H9 (cell line): ENCODE data around the gene NEURL1B. TPM values are rescaled to one million over a fixed set of nuclear protein-coding genes. Genes with fewer than 3 reads are reported as not detected.

Experiments used
- DNase-seq: peaks from one replicate; pipeline ENCODE4 v3.0.0-alpha.2; 2017
- H2AFZ ChIP-seq: one replicate; pipeline ENCODE4 v1.6.1; 2013; ENCODE audit warnings: mild to moderate bottlenecking, low read length, control low read depth, moderate library complexity
- H2AK5ac ChIP-seq: 2 replicates; pipeline ENCODE4 v1.6.1; 2013; ENCODE audit warnings: low read length, control low read depth, mixed read lengths; ENCODE audit not compliant: insufficient read length
- H2BK120ac ChIP-seq: one replicate; pipeline ENCODE4 v1.6.1; 2013; ENCODE audit warnings: low read depth, mild to moderate bottlenecking, low read length, control low read depth, inconsistent platforms; ENCODE audit not compliant: poor library complexity, severe bottlenecking
- H2BK12ac ChIP-seq: 2 replicates; pipeline ENCODE4 v1.6.1; 2013; ENCODE audit warnings: low read length, control low read depth, mixed read lengths, low read depth; ENCODE audit not compliant: insufficient read length
- H2BK15ac ChIP-seq: 2 replicates; pipeline ENCODE4 v1.6.1; 2013; ENCODE audit warnings: low read depth, low read length, control low read depth
- H2BK20ac ChIP-seq: one replicate; pipeline ENCODE4 v1.6.1; 2013; ENCODE audit warnings: low read depth, mild to moderate bottlenecking, low read length, control low read depth, inconsistent platforms; ENCODE audit not compliant: poor library complexity, severe bottlenecking
- H2BK5ac ChIP-seq: 2 replicates; pipeline ENCODE4 v1.6.1; 2013; ENCODE audit warnings: low read length, control low read depth, mixed read lengths; ENCODE audit not compliant: insufficient read length
- H3K14ac ChIP-seq: 2 replicates; pipeline ENCODE4 v1.6.1; 2013; ENCODE audit warnings: low read length, control low read depth; ENCODE audit not compliant: insufficient read depth
- H3K18ac ChIP-seq: 2 replicates; pipeline ENCODE4 v1.6.1; 2013; ENCODE audit warnings: low read depth, mild to moderate bottlenecking, mixed read lengths, low read length, control low read depth; ENCODE audit not compliant: insufficient read length
- H3K23ac ChIP-seq: 2 replicates; pipeline ENCODE4 v1.6.1; 2013; ENCODE audit warnings: low read length, control low read depth, mixed read lengths, low read depth; ENCODE audit not compliant: insufficient read length
- H3K23me2 ChIP-seq: 2 replicates; pipeline ENCODE4 v1.6.1; 2013; ENCODE audit warnings: low read depth, mild to moderate bottlenecking, mixed read lengths, low read length, control low read depth; ENCODE audit not compliant: insufficient read length, poor library complexity, severe bottlenecking
- H3K27ac ChIP-seq: 2 replicates; pipeline ENCODE4 v1.5.1; 2013; ENCODE audit warnings: low read length, control low read depth, mixed read lengths, low read depth; ENCODE audit not compliant: insufficient read length
- H3K27me3 ChIP-seq: 2 replicates; pipeline ENCODE4 v1.6.1; 2013; ENCODE audit warnings: low read length, control low read depth, inconsistent platforms; ENCODE audit not compliant: insufficient read depth
- H3K4ac ChIP-seq: 2 replicates; pipeline ENCODE4 v1.6.1; 2013; ENCODE audit warnings: low read depth, mild to moderate bottlenecking, control low read depth, inconsistent platforms, low read length, moderate library complexity
- H3K4me1 ChIP-seq: 2 replicates; pipeline ENCODE4 v1.6.1; 2013; ENCODE audit warnings: low read length, control low read depth, inconsistent platforms; ENCODE audit not compliant: insufficient read depth
- H3K4me2 ChIP-seq: 2 replicates; pipeline ENCODE4 v1.6.1; 2013; ENCODE audit warnings: low read length, control low read depth, mixed read lengths; ENCODE audit not compliant: insufficient read length, insufficient read depth
- H3K56ac ChIP-seq: 2 replicates; pipeline ENCODE4 v1.6.1; 2013; ENCODE audit warnings: low read depth, mild to moderate bottlenecking, mixed read lengths, low read length, control low read depth; ENCODE audit not compliant: insufficient read length
- H3K79me1 ChIP-seq: 2 replicates; pipeline ENCODE4 v1.6.1; 2013; ENCODE audit warnings: low read depth, mild to moderate bottlenecking, moderate library complexity, low read length, control low read depth, inconsistent platforms; ENCODE audit not compliant: insufficient read depth, poor library complexity, severe bottlenecking
- H3K79me2 ChIP-seq: 2 replicates; pipeline ENCODE4 v1.6.1; 2013; ENCODE audit warnings: low read length, control low read depth, inconsistent platforms; ENCODE audit not compliant: insufficient read depth
- H3K9ac ChIP-seq: 2 replicates; pipeline ENCODE4 v1.6.1; 2013; ENCODE audit warnings: low read length, control low read depth, mixed read lengths; ENCODE audit not compliant: insufficient read length; ENCODE audit errors: extremely low read depth
- H3K9me3 ChIP-seq: one replicate; pipeline ENCODE4 v1.6.1; 2013; ENCODE audit warnings: low read depth, low read length, inconsistent platforms; ENCODE audit not compliant: control insufficient read depth
- H3T11ph ChIP-seq: one replicate; pipeline ENCODE4 v1.6.1; 2013; ENCODE audit warnings: mild to moderate bottlenecking, low read length, control low read depth, inconsistent platforms
- H4K20me1 ChIP-seq: one replicate; pipeline ENCODE4 v1.6.1; 2013; ENCODE audit not compliant: control insufficient read depth, insufficient read length, insufficient read depth
- H4K5ac ChIP-seq: 2 replicates; pipeline ENCODE4 v1.6.1; 2013; ENCODE audit warnings: low read depth, mild to moderate bottlenecking, mixed read lengths, low read length, control low read depth; ENCODE audit not compliant: insufficient read length
- H4K8ac ChIP-seq: replicated peaks from 2 replicates; pipeline ENCODE4 v1.6.1; 2013; ENCODE audit warnings: low read length, control low read depth, mixed read lengths, low read depth; ENCODE audit not compliant: insufficient read length
- H4K91ac ChIP-seq: 2 replicates; pipeline ENCODE4 v1.6.1; 2013; ENCODE audit warnings: low read depth, mild to moderate bottlenecking, moderate library complexity, mixed read lengths, low read length, control low read depth; ENCODE audit not compliant: insufficient read length
- H3K27ac Mint-ChIP-seq, 3 experiments: 2 replicates in 2 of 3; 3 replicates in 1 of 3; pipeline ENCODE4 v1.8.0; 2020 to 2021; ENCODE audit warnings: mixed read lengths in 3 of 3, mild to moderate bottlenecking in 1 of 3, moderate library complexity in 1 of 3
- H3K27me3 Mint-ChIP-seq: 2 replicates; pipeline ENCODE4 v1.8.0; 2021; ENCODE audit warnings: low read depth, mild to moderate bottlenecking, moderate library complexity, mixed read lengths
- H3K36me3 Mint-ChIP-seq, 3 experiments: 2 replicates in 2 of 3; 3 replicates in 1 of 3; pipeline ENCODE4 v1.8.0; 2020 to 2021; ENCODE audit warnings: low read depth in 3 of 3, mixed read lengths in 3 of 3; ENCODE audit not compliant: insufficient read depth in 1 of 3
- H3K4me1 Mint-ChIP-seq, 2 experiments: 2 replicates each; pipeline ENCODE4 v1.8.0; 2020; ENCODE audit warnings: mixed read lengths in 2 of 2
- H3K4me3 Mint-ChIP-seq, 2 experiments: 2 replicates in 1 of 2; 3 replicates in 1 of 2; pipeline ENCODE4 v1.8.0; 2020 to 2021; ENCODE audit warnings: mild to moderate bottlenecking in 2 of 2, mixed read lengths in 2 of 2, moderate library complexity in 1 of 2
- H3K9me3 Mint-ChIP-seq, 2 experiments: 2 replicates in 1 of 2; 3 replicates in 1 of 2; pipeline ENCODE4 v1.8.0; 2020; ENCODE audit warnings: mild to moderate bottlenecking in 2 of 2, mixed read lengths in 2 of 2, moderate library complexity in 1 of 2
- WGBS: extraction: QIAGEN DNeasy Blood & Tissue Kit; methylation state at CpG from one replicate; pipeline ENCODE4 v1.1.7; 2013; ENCODE audit warnings: missing lambda C conversion rate, low lambda C conversion rate, mixed read lengths; ENCODE audit not compliant: insufficient read length; ENCODE audit errors: extremely low coverage; 5-methylcytosine and 5-hydroxymethylcytosine counted together
- total RNA-seq: library from RNA; stranded (reverse); gene quantifications from 2 replicates; pipeline ENCODE4 v1.2.1, GENCODE V29; 2021
- TF ChIP-seq, protein P1 (sequence below): fragments of 200-600 bp; sonication (generic); conservative IDR thresholded peaks from 3 replicates; pipeline ENCODE4 v1.8.0; 2021; ENCODE audit warnings: antibody characterized with exemption, mild to moderate bottlenecking

NEURL1B gene
- total RNA-seq, 1 experiment from 2014 or later: 3.6 TPM

DNA sequence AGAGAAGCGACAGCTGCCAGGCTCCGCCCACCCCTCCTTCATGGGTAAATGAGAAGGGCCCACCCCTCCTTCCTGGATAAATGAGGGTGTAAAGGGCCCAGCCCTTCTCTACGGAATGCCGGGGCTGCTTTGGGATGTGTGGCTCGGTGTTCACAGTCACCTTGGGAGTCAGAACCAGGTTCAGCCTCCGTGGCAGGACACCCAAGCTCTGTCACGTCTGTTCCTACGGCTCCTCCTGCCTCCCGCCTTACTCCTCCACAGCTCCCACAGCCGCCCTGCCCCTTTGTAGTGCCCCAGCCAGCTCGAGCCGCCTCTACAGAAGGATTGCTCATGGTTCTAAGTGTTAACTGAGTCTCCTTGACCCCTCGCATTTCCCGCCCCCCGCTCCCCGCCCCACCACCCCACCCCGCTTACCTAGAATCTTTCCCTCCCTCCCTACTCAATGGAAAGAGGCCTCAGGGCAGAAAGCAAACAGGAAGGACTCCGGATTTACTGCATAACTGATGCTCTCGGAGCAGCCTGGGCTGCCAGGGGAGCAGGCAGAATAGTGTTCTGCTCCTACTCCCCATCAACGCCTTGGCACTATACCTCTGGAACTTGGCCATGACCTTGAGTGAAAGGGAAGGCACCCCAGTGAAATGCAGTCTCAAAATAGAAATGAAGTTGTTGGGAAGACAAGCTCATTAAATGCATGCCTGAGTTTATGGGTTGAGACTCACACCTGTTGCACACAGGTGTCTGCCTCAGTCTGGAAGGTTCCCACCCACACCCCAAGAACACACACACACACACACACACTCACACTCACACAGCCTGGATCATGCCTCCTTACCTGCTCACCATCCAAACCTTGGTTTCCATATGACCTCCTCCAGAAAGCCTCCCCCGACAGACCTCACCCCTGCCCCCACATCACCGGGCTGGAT lies 59.6 kb downstream of the NEURL1B start:
- Histone ChIP-seq H4K20me1 (no peaks in the 10 kb centered on the region), H2BK12ac (no peak overlapping the region), H3K27me3 (no peaks in the 10 kb centered on the region; the same call in 1 of the 2 replicates), H4K91ac (no peak overlapping the region), H3K18ac (peak overlapping the region; percentile 74), H3K4me1 (peaks cover 5% of the 10 kb centered on the region; the same call in 1 of the 2 replicates), H2BK120ac (no peak overlapping the region), H4K8ac (no peak overlapping the region), H3K23me2 (peaks cover 5% of the 10 kb centered on the region), H3K56ac (no peak overlapping the region), H3K79me2 (no peaks in the 10 kb centered on the region), H3K14ac (peak overlapping the region; percentile 81; the same call in 1 of the 2 replicates), H2BK20ac (no peak overlapping the region), H3K27ac (no peak overlapping the region), H3K4ac (no peak overlapping the region), H3K79me1 (no peaks in the 10 kb centered on the region), H2AFZ (no peak overlapping the region), H3K9me3 (no peaks in the 10 kb centered on the region), H2BK5ac (no peak overlapping the region), H3K9ac (no peak overlapping the region), H3K4me2 (peak overlapping the region; percentile 44), H2BK15ac (no peak overlapping the region), H3T11ph (no peak overlapping the region), H3K23ac (no peak overlapping the region), H4K5ac (no peak overlapping the region), H2AK5ac (no peak overlapping the region)
- DNase-seq: peak; percentile 83
- H3K27ac Mint-ChIP-seq: no peak overlapping the region
- TF ChIP-seq, protein P1, sequence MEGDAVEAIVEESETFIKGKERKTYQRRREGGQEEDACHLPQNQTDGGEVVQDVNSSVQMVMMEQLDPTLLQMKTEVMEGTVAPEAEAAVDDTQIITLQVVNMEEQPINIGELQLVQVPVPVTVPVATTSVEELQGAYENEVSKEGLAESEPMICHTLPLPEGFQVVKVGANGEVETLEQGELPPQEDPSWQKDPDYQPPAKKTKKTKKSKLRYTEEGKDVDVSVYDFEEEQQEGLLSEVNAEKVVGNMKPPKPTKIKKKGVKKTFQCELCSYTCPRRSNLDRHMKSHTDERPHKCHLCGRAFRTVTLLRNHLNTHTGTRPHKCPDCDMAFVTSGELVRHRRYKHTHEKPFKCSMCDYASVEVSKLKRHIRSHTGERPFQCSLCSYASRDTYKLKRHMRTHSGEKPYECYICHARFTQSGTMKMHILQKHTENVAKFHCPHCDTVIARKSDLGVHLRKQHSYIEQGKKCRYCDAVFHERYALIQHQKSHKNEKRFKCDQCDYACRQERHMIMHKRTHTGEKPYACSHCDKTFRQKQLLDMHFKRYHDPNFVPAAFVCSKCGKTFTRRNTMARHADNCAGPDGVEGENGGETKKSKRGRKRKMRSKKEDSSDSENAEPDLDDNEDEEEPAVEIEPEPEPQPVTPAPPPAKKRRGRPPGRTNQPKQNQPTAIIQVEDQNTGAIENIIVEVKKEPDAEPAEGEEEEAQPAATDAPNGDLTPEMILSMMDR: no peak
- peak overlapping the region; percentile 53 to 68 for H3K4me3 Mint-ChIP-seq
- H3K27me3 Mint-ChIP-seq: peaks cover 58% of the 10 kb centered on the region
- no peaks in the 10 kb centered on the region for H3K9me3 Mint-ChIP-seq
- H3K36me3 Mint-ChIP-seq: no peaks in the 10 kb centered on the region
- no CpG with 5 or more reads among the region's 22 CpGs for WGBS
- peaks cover 32 to 43% of the 10 kb centered on the region in 2 experiments for H3K4me1 Mint-ChIP-seq
